ENCODE results near the gene EMP3.

- TF ChIP-seq, protein P1, sequence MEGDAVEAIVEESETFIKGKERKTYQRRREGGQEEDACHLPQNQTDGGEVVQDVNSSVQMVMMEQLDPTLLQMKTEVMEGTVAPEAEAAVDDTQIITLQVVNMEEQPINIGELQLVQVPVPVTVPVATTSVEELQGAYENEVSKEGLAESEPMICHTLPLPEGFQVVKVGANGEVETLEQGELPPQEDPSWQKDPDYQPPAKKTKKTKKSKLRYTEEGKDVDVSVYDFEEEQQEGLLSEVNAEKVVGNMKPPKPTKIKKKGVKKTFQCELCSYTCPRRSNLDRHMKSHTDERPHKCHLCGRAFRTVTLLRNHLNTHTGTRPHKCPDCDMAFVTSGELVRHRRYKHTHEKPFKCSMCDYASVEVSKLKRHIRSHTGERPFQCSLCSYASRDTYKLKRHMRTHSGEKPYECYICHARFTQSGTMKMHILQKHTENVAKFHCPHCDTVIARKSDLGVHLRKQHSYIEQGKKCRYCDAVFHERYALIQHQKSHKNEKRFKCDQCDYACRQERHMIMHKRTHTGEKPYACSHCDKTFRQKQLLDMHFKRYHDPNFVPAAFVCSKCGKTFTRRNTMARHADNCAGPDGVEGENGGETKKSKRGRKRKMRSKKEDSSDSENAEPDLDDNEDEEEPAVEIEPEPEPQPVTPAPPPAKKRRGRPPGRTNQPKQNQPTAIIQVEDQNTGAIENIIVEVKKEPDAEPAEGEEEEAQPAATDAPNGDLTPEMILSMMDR (IDR thresholded peaks at IDR 0.05), result no peak
- no peak for TF ChIP-seq POLR2A (IDR thresholded peaks at IDR 0.05)
Measured at GRCh38 chr19:48363500-48363809, 38.1 kb downstream of the EMP3 start.
